CMK (cell line): ENCODE data around the gene SLC35F2.
"Not testable (repeated sequence)": the region's sequence is repeated elsewhere in the genome, so short reads cannot be mapped to it uniquely, and the experiment has no call there.

Experiments
- DNase-seq: peaks from one replicate; pipeline ENCODE4 v3.0.0-alpha.2; 2010; ENCODE audit warnings: low read depth

The SLC35F2 gene, protein sequence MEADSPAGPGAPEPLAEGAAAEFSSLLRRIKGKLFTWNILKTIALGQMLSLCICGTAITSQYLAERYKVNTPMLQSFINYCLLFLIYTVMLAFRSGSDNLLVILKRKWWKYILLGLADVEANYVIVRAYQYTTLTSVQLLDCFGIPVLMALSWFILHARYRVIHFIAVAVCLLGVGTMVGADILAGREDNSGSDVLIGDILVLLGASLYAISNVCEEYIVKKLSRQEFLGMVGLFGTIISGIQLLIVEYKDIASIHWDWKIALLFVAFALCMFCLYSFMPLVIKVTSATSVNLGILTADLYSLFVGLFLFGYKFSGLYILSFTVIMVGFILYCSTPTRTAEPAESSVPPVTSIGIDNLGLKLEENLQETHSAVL

DNA sequence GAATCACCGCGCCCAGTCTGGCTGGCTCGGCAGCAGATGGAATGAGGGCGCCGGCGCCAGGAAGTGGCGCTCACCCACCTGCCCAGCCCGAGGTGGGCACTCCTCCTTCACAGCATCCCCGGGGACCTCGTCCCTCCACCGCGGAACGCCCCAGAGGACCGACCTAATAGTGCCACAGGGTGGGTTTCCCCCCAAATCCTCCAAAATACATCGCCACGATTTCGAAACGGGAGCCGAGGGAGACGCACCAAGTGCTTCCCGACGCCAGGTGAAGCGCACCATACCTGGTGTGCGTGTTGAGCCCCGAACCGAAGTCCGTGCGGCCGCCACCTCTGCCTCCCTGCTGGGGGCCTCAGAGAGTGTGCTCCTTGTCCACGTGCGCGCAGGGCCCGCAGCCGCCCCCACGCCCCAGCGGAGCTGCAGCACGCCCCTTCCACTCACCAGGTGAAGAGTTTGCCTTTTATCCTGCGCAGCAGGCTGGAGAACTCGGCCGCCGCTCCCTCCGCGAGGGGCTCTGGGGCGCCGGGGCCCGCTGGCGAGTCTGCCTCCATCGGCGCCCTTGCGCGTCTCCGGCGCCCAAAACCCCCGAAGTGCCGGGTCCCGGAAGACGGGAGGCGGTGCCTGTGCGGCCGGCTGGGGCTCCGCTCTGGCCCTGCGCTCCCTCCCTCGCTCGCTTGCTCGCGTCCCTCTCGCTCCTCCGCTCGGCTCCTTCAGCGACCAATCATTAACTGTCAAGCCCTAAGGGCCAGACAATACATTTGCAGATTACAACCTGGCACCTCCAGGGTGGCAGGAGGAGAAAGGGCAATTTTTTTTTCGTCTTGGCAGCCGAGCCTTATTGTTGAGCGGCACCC is at the start of gene SLC35F2:
Gene SLC35F2 (minus strand): TSS at position 571 of the 854 bp plus-strand sequence. CDS start 20 bp downstream, at position 551.
- peak; percentile 26 for DNase-seq

DNA sequence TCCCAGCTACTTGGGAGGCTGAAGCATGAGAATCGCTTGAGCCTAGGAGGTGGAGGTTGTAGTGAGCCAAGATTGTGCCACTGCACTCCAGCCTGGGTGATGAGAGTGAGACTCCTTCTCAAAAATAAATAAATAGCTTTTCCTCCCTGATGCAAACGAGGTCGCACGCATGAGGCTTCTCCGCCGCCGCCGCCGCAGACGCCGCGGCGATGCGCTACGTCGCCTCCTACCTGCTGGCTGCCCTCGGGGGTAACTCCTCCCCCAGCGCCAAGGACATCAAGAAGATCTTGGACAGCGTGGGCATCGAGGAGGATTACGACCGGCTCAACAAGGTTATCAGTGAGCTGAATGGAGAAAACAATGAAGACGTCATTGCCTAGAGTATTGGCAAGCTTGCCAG is 49.6 kb upstream of the SLC35F2 start:
- no peak for DNase-seq

DNA sequence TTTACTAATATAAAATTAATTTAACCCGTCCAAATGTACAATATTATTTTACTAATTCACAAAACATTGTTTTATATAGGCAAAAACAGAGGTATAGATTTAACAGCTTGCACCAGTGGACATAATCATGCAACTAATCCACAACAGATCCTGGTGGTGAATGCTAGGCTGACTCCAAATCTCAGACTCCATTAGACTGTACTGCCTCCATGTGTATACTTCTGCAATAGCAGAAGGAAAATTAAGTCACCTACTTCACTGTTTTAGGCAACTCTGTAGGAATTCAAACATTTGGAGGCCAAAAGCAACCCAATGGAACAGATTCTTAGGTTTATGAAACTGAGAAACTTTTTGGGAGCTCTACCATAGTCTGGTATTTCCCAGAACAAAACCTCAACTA is 39.7 kb upstream of the SLC35F2 start:
- DNase-seq, result no peak

DNA sequence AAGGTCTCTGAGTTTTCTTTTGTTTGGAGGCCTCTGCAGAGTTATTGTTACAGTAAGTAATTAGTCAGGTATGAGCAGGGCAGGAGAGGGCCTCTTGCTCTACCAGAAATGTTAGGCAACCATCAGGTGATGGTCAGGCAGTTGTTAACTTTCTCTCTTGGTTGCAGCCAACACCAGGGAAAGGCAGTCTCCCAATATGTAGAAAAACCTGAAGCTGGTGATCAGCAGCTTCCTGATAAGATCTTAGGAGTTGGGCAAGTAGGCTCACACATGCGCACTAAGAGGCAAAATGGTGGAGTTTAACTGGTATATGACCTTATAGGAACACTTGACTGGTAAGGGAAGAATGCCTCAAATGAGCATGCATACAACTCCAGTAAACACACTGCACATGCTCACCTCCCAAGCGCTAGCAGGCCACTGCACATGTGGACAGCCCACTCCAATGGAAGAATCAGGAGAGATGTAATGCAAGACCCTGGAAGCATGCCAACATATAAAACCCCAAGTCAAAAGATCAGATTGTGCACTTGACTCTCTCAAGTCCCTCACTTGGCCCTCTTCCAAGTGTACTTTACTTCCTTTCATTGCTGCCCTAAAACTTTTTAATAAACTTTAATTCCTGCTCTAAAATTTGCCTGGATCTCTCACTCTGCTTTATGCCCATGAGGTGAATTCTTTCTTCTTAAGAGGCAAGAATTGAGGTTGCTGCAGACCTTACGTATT is 23.7 kb upstream of the SLC35F2 start:
- no peak for DNase-seq

DNA sequence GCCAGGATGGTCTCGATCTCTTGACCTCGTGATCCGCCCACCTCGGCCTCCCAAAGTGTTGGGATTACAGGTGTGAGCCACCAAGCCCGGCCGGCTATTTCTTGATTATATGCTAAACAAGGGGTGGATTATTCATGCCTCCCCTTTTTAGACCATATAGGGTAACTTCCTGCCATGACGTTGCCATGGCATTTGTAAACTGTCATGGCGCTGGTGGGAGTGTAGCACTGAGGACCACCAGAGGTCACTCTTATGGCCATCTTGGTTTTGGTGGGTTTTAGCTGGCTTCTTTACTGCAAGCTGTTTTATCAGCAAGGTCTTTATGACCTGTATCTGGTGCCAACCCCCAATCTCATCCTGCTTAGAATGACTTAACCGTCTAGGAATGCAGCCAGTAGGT is 22.9 kb upstream of the SLC35F2 start:
- not testable (repeated sequence) for DNase-seq

DNA sequence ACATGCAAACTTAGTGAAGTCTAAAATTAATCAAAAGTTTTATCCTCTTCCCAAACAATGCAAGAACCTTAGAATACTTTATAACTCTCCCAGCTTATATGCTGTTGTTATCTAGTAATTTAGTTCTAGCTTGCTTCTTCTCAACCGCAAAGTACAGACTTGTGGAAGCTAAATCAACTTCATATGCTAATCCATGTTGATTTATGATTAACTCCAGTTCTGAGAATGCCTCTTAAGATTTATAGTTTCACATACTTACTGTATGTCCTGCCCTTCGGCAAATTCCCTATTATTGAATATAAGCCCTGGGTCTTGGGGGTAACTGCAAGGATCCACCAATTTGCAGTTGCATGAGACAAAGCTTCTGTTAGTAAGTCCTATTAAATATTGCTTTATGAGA is 17.6 kb upstream of the SLC35F2 start:
- DNase-seq, result no peak

DNA sequence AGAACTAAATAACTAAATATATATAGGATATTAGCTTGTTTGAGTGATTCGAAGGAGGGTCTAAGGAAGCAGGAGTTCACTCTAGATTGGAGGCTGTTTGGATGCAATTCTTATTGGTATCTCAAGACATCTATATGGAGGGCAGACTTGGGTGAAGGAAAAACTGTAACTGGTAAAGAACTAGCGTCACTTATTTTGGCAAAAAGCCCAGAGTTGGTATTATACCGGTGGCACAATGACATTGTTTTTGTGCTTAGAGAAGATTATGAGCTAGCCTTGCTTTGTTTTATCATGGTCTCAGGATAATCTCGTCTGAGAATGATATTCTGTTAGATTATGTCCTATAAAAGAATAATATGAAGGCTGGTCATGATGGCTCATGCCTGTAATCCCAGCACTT is 6.0 kb upstream of the SLC35F2 start:
- DNase-seq, result no peak

DNA sequence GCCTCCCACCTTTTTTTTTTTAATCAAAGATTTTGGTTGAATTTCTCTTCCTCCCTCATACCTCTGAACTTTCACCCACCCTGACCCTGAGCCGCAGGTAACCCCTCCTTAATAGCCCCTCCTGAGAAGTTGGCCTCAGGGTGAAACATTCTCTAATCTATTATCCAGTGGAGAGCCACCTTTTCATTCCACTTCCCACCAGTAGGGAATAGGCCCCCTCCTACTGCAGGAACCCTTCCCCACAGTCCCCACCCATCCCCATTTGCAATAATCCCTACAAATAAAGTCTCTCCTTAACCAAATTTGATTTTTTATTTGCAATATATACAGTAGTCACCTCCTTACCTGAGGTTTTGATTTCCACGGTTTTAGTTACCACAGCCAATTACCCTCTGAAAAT is 2.1 kb upstream of the SLC35F2 start:
- DNase-seq, result no peak

DNA sequence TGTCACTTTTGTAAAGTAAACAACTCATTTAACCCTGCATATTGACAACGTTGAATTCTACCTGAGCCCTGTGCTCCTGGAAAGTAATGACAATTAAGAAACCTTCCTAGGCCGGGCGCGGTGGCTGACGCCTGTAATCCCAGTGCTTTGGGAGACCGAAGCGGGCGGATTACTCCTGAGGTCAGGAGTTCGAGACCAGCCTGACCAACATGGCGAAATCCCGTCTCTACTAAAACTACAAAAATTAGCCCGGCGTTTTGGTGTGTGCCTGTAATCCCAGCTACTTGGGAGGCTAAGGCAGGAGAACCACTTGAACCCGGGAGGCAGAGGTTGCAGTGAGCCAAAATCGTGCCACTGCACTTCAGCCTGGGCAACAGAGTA is 1.6 kb upstream of the SLC35F2 start:
- DNase-seq, result not testable (repeated sequence)

DNA sequence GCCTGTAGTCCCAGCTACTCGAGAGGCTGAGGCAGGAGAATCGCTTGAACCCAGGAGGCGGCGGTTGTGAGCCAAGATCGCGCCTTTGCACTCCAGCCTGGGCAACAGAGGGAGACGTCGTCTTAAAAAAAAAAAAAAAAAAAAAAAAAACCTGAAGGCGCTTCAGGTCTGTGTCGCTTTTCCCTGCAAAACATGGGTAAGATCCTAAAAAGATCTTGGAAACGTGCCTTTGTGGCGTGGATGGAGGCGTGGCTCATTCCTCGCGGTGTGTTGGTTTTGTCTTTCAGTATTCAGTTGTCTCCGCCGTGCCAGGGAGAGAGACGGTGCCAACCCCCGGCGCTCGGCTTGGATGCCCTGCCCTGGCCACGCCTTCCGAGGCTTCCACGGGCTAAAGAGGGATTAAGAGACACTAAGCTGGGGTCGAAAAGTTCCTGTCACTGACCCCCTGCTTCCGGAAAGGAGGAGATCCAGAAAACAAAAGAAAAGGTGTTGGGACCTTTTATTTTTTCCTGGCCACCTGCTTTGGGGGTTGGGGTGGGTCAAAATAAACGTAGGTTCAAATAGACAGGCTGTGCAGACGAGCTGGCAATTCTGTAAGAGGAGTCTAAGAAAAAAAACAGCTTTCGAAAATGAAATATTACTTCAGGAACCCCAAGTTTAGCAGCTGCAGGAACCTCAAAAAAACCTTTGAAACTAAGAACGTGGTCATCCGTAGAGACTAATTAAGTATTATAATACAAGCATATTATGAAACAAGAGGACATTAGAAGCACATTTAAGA is 1.1 kb upstream of the SLC35F2 start:
- no peak for DNase-seq

DNA sequence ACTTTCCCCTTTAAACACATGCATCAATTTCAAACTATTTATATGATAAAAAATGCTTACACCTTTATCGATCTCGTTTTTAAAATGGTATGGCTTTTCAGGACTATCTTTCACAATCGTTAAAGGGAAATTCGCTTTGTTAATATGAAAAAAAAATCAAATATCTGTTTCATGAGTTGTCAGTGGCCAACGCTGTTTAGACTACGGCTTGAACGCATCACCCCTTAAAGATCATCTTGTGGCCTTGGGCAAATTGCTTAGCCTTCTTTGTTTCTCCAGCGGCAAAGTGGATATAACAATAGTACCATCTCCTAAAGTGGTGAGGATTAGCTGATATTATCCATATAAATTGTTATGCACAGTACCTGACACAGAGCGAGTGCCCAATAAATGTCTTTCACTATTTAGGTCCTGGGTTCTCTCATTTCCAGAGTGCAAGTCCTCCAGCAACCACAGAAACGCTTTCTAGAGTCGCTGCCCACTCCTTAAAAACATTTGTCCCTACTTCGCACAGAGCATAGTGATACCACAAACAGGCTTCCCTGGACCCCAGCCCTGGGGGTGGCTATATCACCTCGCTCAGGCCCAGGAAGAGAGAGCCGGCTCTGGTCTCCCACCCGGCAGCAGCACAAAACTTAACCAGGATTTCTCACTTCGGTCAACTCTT is 904 bp downstream of the SLC35F2 start:
- DNase-seq, result no peak

DNA sequence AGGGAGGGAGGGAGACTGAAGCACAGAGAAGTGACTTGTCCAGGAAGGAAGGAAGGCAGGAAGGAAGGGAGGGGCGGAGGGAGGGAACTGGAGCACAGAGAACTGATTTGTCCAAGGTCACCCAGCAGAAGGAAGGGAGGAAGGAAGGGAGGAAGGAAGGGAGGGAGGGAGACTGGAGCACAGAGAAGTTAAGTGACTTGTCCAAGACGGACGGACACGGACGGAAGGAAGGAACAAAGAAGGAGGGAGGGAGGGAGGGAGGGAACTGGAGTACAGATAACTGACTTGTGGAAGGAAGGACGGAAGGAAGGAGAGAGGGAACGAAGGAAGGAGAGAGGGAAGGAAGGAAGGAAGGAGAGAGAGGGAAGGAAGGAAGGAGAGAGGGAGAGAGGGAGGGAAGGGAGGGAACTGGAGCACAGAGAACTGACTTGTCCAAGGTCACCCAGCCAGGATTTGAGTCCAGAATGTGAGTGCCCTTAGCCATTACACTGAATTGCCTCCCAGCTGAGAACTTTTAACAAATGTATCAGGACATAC is 1.5 kb downstream of the SLC35F2 start:
- peak; percentile 43 for DNase-seq

DNA sequence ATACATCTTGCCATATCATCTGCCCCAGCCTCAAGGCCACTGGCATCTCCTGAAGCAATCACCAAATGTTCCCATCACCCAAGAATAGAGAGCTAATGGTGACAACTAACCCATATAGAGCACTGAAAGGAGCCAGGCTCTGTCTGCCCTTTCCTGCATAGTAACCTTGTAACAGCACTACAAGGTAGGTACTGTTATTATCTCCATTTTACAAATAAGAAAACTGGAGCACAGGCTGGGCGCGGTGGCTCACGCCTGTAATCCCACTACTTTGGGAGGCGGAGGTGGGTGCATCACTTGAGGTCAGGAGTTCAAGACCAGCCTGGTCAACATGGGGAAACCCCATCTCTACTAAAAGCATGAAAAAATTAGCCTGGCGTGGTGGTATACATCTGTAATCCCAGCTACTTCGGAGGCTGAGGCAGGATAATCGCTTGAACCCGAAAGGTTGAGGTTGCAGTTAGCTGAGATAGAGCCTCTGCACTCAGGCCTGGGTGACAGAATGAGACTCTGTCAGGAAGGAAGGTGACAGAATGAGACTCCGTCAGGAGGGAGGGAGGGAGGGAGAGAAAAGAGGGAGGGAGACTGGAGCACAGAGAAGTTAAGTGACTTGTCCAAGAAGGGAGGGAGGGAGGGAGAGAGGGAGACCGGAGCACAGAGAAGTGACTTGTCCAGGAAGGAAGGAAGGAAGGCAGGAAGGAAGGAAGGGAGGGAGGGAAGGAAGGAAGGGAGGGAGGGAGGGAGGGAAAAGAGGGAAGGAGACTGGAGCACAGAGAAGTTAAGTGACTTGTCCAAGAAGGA is 2.2 kb downstream of the SLC35F2 start:
- no peak for DNase-seq

DNA sequence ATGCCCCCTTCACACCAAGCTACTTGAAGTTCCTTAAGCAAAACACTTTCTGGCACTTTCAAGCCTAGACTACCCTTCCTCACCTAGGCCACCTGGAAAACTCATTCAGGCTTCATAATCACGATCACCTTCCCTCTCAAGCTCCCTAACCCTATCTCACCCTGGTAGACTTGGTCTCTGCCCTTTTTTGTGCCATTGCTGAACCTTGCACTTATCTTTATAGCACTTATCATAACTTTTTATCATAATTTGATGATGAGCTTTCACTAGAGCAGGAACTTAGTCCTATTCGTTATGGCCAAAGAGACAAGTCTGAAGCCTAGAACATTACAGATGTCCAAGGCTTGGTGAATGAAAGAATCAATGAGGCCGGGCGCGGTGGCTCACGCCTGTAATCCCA is 5.5 kb downstream of the SLC35F2 start:
- no peak for DNase-seq

DNA sequence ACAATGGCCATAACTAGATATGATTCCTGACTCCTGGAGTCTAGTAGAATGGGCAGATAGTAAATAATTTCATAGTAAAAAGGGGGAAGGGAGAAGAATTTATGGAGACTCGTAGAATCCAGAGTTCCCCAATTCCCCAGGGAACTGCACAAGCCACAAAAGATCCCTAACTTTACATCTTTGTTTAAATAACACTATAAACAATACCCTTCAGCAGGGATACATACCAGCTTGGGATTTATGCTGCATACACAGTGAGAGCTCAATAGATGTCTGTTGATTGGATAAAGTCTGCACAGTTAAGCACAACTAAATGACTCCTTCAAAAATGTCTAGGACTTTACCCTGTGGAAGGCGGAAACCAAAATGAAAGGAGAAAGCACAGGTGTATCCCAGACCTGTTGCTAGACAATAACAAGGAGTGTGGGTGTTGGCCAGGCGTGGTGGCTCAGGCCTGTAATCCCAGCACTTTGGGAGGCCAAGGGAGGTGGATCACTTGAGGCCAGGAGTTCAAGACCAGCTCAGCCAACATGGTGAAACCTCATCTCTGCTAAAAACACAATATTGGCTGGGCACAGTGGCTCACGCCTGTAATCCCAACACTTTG is 6.8 kb downstream of the SLC35F2 start:
- no peak for DNase-seq

DNA sequence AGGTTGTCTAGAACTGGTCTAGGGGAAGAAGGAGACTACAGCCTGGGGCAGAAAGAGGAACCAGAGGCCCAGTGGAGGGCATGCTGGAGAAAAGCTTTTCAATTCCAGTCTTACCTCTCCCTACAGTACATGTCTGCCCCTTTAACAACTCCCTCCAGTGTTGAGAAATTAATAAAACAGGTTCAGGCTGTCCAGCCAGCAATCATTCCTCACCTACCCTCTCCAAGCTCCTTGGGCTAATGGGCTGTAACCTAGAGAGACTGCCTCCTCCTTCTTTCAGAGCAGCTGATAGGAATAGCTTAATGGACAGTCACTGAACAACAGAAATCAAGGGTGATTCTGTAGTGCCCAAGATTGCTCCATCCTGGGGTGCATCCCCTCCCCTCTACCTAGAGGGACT is 8.8 kb downstream of the SLC35F2 start:
- no peak for DNase-seq

DNA sequence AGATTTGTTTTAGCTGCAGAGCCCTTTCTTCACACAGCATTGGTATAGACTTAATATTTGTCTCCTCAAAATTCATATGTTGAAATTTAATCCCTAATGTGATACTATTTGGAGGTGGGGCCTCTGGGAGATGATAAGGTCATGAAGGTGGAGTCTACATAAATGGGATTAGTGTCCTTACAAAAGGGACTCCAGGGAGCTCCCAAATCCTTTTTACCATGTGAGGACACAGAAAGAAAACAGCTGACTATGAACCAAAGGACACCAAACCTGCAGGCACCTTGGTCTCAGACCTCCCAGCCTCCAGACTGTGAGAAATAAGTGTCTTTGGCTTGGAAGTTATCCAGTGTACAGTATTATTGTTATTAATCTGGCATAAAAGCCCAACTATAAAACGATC is 10.2 kb downstream of the SLC35F2 start:
- no peak for DNase-seq

DNA sequence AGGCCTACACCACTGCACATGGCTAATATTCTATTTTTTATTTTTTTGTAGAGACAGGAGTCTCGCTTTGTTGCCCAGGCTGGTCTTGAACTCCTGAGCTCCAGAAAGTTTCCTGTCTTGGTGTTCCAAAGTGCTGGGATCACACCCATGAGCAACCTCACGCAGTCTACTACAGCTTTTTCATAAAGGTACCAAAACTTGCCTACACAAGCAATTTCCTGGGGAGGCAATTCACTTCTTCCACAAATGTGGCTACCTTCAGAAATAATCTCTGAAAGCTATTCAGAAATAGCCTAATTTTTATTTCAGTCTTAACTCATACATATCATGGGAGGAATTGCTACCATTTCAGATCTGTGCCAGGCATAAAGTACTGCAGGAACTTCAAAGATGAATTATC is 11.4 kb downstream of the SLC35F2 start:
- no peak for DNase-seq

DNA sequence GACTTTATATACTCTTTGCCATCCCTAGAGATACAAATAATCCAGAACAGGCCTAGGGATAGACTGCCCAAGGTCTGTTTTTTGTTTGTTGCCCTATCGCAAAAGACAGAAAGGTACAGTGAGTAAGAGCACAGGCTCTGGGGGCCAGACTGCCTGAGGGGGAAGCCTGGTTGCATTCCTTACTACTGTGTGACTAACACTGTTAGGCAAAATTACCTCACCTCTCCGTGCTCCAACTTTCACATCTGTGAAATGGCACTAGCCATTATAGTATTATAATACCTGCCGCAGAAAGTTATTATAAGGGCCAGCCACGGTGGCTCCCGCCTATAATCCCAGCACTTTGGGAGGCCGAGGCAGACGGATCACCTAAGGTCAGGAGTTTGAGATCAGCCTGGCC is 14.5 kb downstream of the SLC35F2 start:
- no peak for DNase-seq
